DMS79 treated with DMSO at 0.1 percent for 48 hours (cell line): ENCODE measurements around the gene MXD4.
"Not testable (repeated sequence)": the region's sequence is repeated elsewhere in the genome, so short reads cannot be mapped to it uniquely, and the experiment has no call there.

Source experiments
- DNase-seq: peaks from one replicate; lab custom pipeline; 2025; lab: John Stamatoyannopoulos, UW

MXD4 gene

GRCh38 chr4:2275044-2275397, 13.1 kb upstream of the MXD4 start:
- DNase-seq, result not testable (repeated sequence)

- DNase-seq, result no peak
Observed at GRCh38 chr4:2274320-2275043, 12.6 kb upstream of the MXD4 start.

- DNase-seq, result no peak
Observed at GRCh38 chr4:2273657-2274319, 11.9 kb upstream of the MXD4 start.

- no peak for DNase-seq
Observed at GRCh38 chr4:2273221-2273620, 11.3 kb upstream of the MXD4 start.

DNA sequence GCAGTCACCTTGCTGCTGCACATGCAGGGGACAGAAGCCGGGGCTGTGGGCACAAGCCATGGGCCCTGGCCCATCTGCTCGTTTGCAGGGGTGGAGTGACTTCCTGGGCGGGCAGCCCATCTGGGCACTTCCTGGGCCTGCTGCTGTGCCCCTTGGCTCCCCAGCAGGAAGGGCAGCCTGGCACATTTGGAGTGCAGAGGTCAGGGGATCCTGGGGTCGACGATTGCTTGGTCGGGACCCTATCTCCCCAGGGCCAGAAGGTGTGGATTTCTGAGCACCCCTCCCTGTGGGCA, 10.9 kb upstream of the MXD4 start:
- DNase-seq, result no peak

DNA sequence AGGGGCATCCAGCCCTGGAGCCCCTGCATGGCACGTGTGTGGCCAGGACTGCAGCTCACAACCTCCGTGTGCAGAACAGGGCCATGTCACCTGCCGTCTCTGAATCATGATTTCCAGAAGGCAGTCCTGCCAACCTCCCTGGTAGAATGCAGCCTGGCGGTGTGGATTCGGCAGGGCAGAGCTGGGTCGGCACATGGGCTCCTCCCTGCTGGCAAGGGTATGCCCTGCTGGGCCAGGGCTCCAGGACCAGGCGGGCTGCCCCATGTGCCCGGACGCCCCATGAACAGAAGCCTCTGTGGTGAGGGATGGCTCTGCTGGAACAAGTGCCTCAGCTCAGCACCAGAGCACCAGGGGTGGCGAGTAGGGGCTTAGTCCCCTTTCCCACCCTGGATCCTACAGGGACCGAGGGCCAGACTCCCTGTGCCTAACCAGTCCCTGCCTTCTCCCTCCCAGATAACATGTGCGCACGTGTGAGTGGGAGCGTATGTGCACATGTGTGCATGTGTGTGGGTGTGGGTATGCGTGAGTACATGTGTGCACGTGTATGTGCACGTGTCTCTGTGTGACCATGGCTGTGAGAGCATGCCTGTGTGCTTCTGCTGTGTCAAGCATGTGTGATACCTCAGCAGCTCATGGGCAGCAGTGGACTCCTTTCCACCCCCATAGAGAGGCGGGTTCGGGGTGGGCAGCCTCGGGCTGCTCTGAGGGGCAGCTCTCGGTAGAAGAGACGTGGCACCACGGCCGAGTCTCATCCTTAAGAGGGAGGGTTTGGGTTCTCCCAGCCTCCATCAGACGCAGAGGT, 10.3 kb upstream of the MXD4 start:
- DNase-seq, result no peak

GRCh38 chr4:2271279-2272025, 9.5 kb upstream of the MXD4 start:
- no peak for DNase-seq

GRCh38 chr4:2270341-2271165, 8.6 kb upstream of the MXD4 start:
- no peak for DNase-seq

DNA sequence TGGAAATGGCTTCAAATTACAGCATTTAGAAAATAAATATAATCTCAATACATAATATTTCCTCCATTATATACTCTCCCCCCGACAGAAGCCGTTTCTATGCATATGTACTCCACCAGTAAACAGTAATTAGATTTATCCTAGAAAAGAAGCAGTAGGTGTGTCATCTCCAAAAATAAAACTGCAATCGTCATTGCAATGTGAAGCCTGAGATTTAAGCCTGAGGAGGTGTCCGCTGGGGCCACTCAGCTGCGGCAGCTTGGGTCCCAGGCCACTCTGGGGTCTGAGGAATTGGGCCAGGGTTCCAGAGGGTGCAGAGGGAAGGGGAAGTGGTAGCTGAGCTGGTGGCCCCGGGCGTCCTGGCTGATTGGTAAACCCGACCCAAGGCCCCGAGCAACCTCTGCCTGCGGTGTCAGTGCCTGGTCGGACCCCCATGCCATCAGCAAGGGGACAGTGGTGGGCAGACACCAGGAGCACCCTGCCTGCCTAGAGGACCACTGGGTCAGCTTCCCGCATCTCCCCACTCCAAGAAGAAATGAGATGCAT, 7.8 kb upstream of the MXD4 start:
- no peak for DNase-seq

GRCh38 chr4:2269206-2269531, 7.3 kb upstream of the MXD4 start:
- no peak for DNase-seq

DNA sequence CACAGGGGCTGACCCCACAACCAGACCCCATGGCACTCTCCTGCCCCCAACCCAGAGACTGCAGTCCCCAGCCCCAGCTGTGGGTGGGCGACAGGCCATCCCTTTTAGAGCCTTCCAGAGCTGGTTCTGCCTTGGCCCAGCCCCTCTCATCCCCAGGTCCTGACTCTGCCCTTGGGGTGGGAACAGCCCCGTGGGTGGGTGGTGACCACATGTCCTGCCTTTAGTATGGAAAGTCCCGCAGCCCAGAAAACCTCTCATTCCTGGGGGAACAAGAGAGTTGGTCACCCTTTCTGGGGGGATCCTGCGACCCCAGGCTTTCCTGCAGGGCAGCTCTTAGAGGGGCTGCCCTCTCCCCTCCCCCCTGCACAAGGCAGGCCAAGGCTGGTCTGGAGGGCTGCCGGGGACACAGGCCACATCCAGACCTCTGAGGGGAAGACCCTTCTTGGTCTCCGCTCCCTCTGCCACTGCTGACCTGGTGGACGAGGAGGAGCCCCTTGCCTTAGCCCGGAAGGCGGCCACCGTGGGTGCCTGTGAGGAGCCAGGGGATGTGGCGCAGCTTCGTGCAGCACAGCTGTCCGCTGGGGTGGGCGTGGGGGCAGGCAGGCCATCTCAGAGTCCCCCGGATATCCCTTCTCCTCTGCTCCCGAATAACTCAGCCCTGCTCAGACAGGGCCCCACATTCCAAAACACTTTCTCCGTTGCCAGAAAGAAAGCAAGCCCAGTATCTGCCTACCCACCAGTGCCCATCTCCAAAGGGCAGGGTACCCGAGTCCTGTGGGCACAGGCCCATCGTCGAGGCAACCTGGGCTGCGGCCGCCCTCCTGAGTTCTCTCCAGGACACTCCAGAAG, 6.7 kb upstream of the MXD4 start:
- no peak for DNase-seq

GRCh38 chr4:2267841-2268240, 5.9 kb upstream of the MXD4 start:
- no peak for DNase-seq

DNA sequence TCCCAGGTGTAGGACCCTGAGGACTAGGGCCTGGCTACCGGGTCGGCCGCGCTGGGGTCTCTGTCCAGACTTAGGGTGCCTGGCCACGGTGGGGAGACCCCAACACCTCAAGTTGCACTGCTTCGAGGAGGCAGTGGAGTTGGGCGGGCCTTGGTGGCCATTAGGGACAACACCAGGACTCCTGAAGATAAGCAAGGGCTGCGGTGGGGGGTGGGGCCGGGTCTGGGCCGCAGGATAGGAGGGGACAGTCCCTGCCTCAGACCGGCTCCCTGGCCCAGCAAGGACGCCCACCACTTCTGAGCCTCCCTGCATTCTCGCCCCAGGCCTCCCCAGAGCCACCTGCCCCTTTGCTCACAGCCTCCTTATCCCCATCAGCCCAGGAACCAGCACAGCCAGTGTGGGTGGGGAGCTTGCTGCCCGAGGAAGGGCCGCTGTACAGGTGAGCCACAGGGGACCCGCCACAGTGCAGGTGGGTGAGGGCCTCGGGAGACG, 5.5 kb upstream of the MXD4 start:
- no peak for DNase-seq

DNA sequence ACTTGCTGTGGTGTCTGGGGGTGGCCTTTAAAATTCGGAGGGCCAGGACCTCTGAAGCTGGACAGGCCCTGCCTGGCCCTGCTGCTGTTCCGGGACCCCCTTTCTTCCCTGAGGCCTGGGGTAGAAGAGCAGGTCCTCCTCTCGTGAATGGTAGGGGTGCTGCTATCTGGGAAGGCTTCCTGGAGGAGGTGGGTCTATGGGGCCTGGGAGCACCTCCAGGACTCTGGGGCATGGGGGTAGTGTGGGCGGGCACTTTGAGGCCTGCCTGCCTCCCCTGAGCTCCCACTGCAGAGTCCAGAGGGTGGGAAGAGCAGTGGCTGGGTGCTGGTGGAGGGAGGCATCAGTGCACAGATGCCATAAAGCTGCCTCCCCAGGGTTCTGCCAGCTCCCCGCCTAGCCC, 4.9 kb upstream of the MXD4 start:
- DNase-seq, result no peak

GRCh38 chr4:2266181-2266580, 4.3 kb upstream of the MXD4 start:
- no peak for DNase-seq

- no peak for DNase-seq
Observed at GRCh38 chr4:2265113-2266110, 3.5 kb upstream of the MXD4 start.

GRCh38 chr4:2264481-2265041, 2.7 kb upstream of the MXD4 start:
- no peak for DNase-seq

DNA sequence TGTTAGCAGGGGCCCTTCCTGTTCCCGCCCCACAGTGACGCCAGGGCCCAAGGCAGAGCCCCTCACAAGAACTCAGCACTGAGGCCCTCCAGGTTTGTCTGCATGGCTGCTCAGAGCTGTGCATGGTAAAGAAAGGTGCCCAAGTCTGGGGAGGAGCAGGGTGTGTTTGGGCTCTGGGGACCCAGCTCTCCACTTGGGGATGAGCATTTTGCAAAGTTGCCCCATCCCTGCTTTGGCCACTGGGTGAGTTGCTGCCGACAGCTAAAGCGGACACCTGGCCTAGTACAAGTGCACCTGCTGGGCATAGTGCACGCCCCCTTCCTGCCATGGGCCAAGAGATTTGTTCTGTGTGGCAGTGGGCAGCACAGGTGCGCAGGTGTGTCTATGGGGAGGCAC, 2.0 kb upstream of the MXD4 start:
- no peak for DNase-seq

DNA sequence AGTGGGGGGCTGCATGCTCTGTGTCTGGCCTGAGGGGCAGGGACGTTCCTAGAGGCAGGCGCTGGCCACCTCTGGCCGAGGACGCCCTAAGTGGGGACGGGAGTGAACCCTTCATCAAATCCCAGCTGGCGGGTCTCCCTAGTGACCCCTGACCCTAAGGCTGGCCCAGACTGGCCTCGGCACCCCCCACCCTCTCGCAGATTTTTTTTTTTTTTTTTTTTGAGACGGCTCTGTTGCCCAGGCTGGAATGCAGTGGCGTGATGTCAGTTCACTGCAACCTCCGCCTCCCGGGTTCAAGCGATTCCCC, 988 bp upstream of the MXD4 start:
- no peak for DNase-seq
